GM12872 (cell line): ENCODE results near the gene HRG.

Experiments used
- CTCF ChIP-seq: IDR thresholded peaks from 3 replicates; pipeline ENCODE4 v1.5.1; 2011; ENCODE audit warnings: low read depth, mild to moderate bottlenecking, low read length, moderate library complexity; ENCODE audit not compliant: insufficient read depth

The HRG gene

GRCh38 chr3:186640473-186640818 is 25.4 kb upstream of the HRG start:
- TF ChIP-seq CTCF: no peak

GRCh38 chr3:186640929-186641328 is 24.9 kb upstream of the HRG start:
- TF ChIP-seq CTCF: no peak

- TF ChIP-seq CTCF: no peak
Measured at GRCh38 chr3:186642014-186642413, 23.8 kb upstream of the HRG start.

GRCh38 chr3:186643493-186643892 is 22.3 kb upstream of the HRG start:
- no peak for TF ChIP-seq CTCF

GRCh38 chr3:186644683-186645082 is 21.1 kb upstream of the HRG start:
- no peak for TF ChIP-seq CTCF

GRCh38 chr3:186646106-186646505 is 19.7 kb upstream of the HRG start:
- TF ChIP-seq CTCF: no peak

GRCh38 chr3:186646841-186647240 is 19.0 kb upstream of the HRG start:
- no peak for TF ChIP-seq CTCF

- no peak for TF ChIP-seq CTCF
Measured at GRCh38 chr3:186648851-186649250, 17.0 kb upstream of the HRG start.
